Measurements from ENCODE around the gene SIDT2.
"Not testable (repeated sequence)": the region's sequence is repeated elsewhere in the genome, so short reads cannot be mapped to it uniquely, and the experiment has no call there.

SIDT2 gene

GRCh38 chr11:117178210-117179034, at the start of gene SIDT2:
TSS of gene SIDT2 (plus strand) at chr11:117178743. CDS start at chr11:117179264, 521 bp downstream.
- peak; percentile 47 for DNase-seq

- not testable (repeated sequence) for DNase-seq
Observed at GRCh38 chr11:117130396-117130795, 48.1 kb upstream of the SIDT2 start.

GRCh38 chr11:117130879-117131278, 47.7 kb upstream of the SIDT2 start:
- DNase-seq = no peak

GRCh38 chr11:117134431-117134830, 44.1 kb upstream of the SIDT2 start:
- DNase-seq = no peak

- DNase-seq = not testable (repeated sequence)
Observed at GRCh38 chr11:117134979-117135378, 43.6 kb upstream of the SIDT2 start.

- not testable (repeated sequence) for DNase-seq
Observed at GRCh38 chr11:117137223-117138086, 41.1 kb upstream of the SIDT2 start.

GRCh38 chr11:117143390-117143789, 35.2 kb upstream of the SIDT2 start:
- no peak for DNase-seq

GRCh38 chr11:117143871-117144476, 34.6 kb upstream of the SIDT2 start, which contains the start of gene PAFAH1B2:
TSS of gene PAFAH1B2 (plus strand) at chr11:117144287. CDS start at chr11:117152448, 8,161 bp downstream.
- peak; percentile 72 for DNase-seq

GRCh38 chr11:117144477-117145392, 33.8 kb upstream of the SIDT2 start:
- no peak for DNase-seq

GRCh38 chr11:117145393-117145761, 33.2 kb upstream of the SIDT2 start:
- no peak for DNase-seq

- DNase-seq = no peak
Observed at GRCh38 chr11:117146521-117146920, 32.0 kb upstream of the SIDT2 start.

GRCh38 chr11:117152066-117152465, 26.5 kb upstream of the SIDT2 start:
- no peak for DNase-seq

- no peak for DNase-seq
Observed at GRCh38 chr11:117154468-117154867, 24.1 kb upstream of the SIDT2 start.

- DNase-seq = no peak
Observed at GRCh38 chr11:117157507-117157906, 21.0 kb upstream of the SIDT2 start.

- no peak for DNase-seq
Observed at GRCh38 chr11:117159892-117160291, 18.7 kb upstream of the SIDT2 start.

- DNase-seq = no peak
Observed at GRCh38 chr11:117160826-117161225, 17.7 kb upstream of the SIDT2 start.

- DNase-seq = no peak
Observed at GRCh38 chr11:117166491-117166890, 12.1 kb upstream of the SIDT2 start.

GRCh38 chr11:117169736-117170135, 8.8 kb upstream of the SIDT2 start:
- no peak for DNase-seq

GRCh38 chr11:117170210-117170609, 8.3 kb upstream of the SIDT2 start:
- DNase-seq = no peak

GRCh38 chr11:117171007-117171403, 7.5 kb upstream of the SIDT2 start:
- DNase-seq = no peak

GRCh38 chr11:117171404-117172061, 7.0 kb upstream of the SIDT2 start:
- DNase-seq = no peak
